AG10803 (cell line): Measurements from ENCODE around the gene GRIK3.

Experiments used
- DNase-seq: peaks from one replicate; pipeline ENCODE4 v3.0.0; 2010; ENCODE audit warnings: low read depth
- H3K4me3 ChIP-seq: 2 replicates; pipeline ENCODE4 v1.5.1; 2011; ENCODE audit warnings: mild to moderate bottlenecking, low read length, control low read depth
- TF ChIP-seq, protein P1 (sequence below): conservative IDR thresholded peaks from 2 replicates; pipeline ENCODE4 v1.5.1; 2011; ENCODE audit warnings: mild to moderate bottlenecking, low read length, control low read depth, inconsistent platforms

The GRIK3 gene

DNA sequence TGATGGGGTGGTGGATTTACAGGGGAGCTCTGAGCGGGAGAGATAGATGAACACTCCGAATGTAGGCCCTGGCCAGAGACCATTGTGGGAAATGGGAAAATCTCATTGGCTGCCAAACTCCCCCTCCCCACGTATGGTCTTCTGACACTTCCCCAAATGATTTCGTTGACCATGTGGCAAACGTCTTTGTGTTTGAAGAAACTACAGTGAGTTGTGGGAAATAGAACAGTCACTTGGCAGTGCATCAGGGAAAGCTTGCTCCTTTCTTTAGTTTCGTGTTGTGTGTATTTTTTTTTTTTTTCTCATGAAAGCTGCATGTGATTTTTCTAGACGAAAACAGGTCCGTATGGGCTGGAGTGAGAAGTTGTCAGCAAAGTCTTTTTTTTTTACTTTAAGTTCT lies 25.0 kb upstream of the GRIK3 start:
- no peak overlapping the region for H3K4me3 ChIP-seq
- DNase-seq = no peak
- TF ChIP-seq, protein P1, sequence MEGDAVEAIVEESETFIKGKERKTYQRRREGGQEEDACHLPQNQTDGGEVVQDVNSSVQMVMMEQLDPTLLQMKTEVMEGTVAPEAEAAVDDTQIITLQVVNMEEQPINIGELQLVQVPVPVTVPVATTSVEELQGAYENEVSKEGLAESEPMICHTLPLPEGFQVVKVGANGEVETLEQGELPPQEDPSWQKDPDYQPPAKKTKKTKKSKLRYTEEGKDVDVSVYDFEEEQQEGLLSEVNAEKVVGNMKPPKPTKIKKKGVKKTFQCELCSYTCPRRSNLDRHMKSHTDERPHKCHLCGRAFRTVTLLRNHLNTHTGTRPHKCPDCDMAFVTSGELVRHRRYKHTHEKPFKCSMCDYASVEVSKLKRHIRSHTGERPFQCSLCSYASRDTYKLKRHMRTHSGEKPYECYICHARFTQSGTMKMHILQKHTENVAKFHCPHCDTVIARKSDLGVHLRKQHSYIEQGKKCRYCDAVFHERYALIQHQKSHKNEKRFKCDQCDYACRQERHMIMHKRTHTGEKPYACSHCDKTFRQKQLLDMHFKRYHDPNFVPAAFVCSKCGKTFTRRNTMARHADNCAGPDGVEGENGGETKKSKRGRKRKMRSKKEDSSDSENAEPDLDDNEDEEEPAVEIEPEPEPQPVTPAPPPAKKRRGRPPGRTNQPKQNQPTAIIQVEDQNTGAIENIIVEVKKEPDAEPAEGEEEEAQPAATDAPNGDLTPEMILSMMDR = no peak

DNA sequence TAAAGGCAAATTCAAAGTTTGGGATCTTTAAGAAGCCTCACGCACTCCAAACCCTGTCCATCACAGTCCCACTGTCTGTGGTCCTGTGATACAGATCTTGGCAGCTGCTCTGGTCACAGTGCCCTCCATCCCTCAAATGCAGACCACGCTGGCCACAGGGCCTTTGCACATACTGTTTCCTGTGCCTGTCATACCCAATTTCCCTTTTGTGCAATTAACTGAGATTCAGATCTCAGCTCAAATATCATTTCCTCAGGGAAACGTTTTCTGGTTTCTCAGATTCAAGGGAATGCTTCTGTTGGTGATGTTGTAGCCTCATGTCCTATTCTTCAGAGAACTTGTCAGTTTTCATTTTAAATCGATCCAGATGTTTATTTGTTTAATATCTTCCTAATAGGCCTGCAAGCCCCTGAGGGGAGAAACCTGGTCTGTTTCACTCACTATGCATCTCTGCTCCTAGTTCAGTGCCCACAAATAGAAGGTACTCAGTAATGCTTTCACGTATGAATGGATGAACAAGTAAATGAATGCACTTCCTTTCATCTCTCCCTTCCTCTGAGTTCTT lies 24.2 kb upstream of the GRIK3 start:
- no peak for DNase-seq
- TF ChIP-seq, protein P1 = no peak
- H3K4me3 ChIP-seq = no peak overlapping the region

DNA sequence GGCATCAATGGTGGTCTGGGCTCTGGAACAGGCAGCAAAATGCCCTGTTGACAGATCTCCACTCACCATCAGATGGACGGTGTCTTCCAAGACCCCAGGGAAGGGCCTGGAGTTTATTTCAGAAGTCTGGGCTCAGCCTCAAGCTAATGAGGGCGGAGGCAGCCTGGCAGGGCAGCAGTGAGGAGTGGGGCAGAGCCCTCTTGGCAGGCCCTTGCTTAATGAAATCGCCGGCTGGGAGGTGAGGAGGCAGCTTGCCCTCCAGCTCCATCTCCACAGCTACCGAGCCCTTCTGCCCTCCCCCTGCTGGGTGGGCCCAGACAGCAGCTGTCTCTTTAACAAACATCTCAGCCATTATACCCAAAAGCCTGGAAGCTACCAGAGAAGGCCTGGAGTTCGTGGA lies 22.0 kb upstream of the GRIK3 start:
- TF ChIP-seq, protein P1 = no peak
- H3K4me3 ChIP-seq = no peak overlapping the region
- DNase-seq = no peak

DNA sequence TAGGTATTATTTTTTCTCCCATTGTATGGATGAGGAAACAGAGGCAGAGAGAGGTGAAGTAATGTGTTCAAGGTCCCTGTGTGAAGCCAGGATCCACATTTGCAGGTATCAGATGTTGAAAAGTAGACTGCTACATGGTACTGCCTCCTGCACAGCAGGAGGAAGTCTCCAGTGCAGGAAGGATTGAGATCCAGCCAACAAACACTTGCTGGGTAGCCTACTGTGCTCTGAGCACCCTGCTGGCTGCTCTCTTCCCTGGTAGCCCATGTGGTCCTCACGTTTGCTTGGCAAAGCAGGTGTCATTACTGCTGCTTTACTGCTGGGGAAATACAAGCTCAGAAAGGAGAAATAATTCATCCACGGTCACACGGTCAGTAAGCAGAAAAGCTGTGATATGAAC lies 21.3 kb upstream of the GRIK3 start:
- DNase-seq = no peak
- TF ChIP-seq, protein P1 = no peak
- no peak overlapping the region for H3K4me3 ChIP-seq

DNA sequence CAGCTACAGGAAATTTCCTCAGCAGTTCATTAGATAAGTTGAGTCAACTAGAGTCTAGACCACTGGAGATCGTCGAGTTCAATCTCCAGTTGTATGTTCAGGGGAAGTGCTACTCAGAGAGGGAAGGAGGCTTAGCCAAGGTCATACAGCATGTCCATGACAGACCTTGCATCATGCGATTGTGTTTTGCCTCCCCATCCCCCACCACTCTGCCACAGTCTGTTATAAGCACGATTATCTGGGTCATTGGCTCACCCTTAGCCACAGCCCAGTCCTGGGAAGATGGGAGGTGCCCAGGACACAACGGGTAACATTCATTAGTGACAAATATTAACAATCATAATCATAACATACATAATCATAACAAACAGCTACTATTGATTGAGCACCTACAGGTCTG lies 18.9 kb upstream of the GRIK3 start:
- no peak overlapping the region for H3K4me3 ChIP-seq
- no peak for DNase-seq
- TF ChIP-seq, protein P1 = no peak

DNA sequence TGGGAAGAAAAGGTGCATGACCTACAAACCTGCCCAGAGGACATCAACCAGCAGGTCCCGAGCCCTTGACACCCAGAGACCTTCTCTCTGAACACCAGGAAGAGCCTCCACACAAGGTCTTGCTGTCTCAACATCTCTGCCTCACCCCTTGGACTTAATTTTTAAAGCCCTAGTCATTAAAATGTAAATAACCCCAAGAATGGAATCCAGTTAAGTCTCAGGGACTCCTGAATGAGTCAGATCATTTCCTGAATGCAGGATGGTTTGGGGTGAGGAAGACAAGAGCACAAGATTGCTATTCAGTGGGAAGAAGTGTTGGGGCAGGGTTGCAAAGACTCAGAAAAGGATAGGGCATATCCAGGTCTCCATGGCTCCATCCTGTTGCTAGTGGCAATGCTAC lies 17.8 kb upstream of the GRIK3 start:
- DNase-seq = no peak
- TF ChIP-seq, protein P1 = no peak
- no peak overlapping the region for H3K4me3 ChIP-seq

DNA sequence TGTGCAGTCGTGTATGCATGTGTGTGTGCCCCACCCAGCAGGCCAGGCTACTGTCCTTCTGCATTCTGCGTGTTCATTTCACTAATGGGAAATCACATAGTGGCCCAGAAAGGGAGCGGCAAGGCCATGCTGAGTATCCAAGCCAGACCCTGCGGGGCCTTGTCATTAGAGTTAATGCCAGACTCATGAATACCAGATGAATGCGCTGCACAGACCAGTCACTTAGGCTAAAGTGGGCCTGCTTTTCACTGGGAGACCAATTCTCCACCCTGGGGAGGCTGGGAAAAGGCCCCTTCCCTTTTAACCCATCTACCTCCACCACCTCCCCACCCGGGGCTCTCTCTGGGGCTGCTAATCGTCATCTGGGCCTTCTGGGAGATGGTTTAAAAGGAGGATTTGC lies 17.0 kb upstream of the GRIK3 start:
- H3K4me3 ChIP-seq = no peak overlapping the region
- no peak for DNase-seq
- TF ChIP-seq, protein P1 = no peak
